Smooth muscle cell of the umbilical artery (primary cell): Measurements from ENCODE around the gene BLOC1S3. TPM values are rescaled to one million over a fixed set of nuclear protein-coding genes. Genes with fewer than 3 reads are reported as not detected.

Source experiments
- total RNA-seq: library from RNA; depleted of rRNA; stranded (reverse); fragments of >200 nt; gene quantifications from 2 replicates; pipeline ENCODE4 v1.2.3, GENCODE V29; 2014

The BLOC1S3 gene
- total RNA-seq = 5.5 and 7.4 TPM in 2 replicates

GRCh38 chr19:45178262-45179071 lies at the start of gene BLOC1S3:
TSS of gene BLOC1S3 (plus strand) at chr19:45178784. CDS start at chr19:45179297, 513 bp downstream.

DNA sequence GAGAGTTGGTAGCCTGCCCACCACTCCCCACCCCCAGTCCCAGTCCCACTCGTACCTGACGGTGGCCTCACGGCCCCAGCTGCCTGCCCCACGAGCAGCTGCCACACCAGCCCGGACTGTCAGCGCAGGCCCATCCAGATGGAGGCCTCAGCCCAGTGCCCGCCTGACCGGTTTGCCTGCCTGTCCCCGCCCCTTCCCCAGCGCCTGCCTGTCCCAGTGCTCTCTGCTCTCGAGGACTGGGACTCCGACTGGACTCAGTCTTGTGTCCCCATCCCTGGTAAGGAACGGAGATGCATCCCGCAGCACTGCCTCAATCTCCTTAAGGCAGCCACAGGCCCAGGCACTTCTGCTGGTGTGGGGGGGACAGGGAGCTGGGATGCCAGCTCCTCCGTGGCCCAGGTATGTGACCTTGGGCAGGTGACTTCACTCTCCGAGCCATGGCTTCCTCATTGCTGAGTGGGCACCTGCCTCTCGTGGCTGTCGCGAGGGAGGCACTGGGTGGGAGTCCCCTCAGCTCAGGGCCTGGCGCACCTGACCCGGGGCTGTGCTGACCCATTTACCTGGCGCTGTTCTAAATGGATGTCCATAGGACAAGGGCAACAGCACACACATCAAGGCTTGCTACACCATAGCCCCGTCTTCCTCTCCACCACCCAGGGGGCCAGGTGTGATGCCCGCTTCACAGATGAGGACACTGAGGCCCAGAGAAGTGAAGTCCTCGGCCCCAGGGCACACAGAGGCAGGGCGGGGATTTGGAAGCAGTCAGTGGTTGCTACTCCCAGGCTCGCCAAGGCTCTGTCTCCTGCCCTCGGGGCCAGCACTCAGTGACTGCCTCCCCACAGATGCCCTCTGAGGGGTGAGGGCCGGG lies 17.5 kb upstream of the BLOC1S3 start, which contains the start of gene NKPD1:
TSS of gene NKPD1 (minus strand) at position 113 of the 868 bp plus-strand sequence. CDS start 832 bp downstream, outside the sequence.

GRCh38 chr19:45177817-45178261 lies 745 bp upstream of the BLOC1S3 start, which contains the start of gene TRAPPC6A:
TSS of gene TRAPPC6A (minus strand) at chr19:45178237. CDS start at chr19:45178218, 19 bp downstream.

Other genes starting within 250 kb of the BLOC1S3 start
- gene APOC4, start 236.5 kb upstream of the BLOC1S3 start, total RNA-seq = not detected in 2 replicates
- not detected in 2 replicates for gene APOC2, start 232.7 kb upstream of the BLOC1S3 start, total RNA-seq
- 51.7 and 56.2 TPM in 2 replicates for gene CLPTM1, start 223.4 kb upstream of the BLOC1S3 start, total RNA-seq
- 11.0 and 19.2 TPM in 2 replicates for gene RELB, start 177.3 kb upstream of the BLOC1S3 start, total RNA-seq
- gene CLASRP, start 139.7 kb upstream of the BLOC1S3 start, total RNA-seq = 16.9 and 19.1 TPM in 2 replicates
- gene ZNF296, start 102.3 kb upstream of the BLOC1S3 start, total RNA-seq = 0.32 TPM in 1 of 2 replicates, not detected in the other
- gene GEMIN7, start 99.5 kb upstream of the BLOC1S3 start, total RNA-seq = 20.9 and 25.2 TPM in 2 replicates
- gene PPP1R37, start 85.6 kb upstream of the BLOC1S3 start, total RNA-seq = 25.8 and 26.7 TPM in 2 replicates
- gene NKPD1, start 17.8 kb upstream of the BLOC1S3 start, total RNA-seq = under 0.01 and 0.51 TPM in 2 replicates
- gene TRAPPC6A, start 547 bp upstream of the BLOC1S3 start, total RNA-seq = 2.8 and 5.0 TPM in 2 replicates
- 0.05 TPM in 1 of 2 replicates, not detected in the other for gene EXOC3L2, start 66.6 kb downstream of the BLOC1S3 start, total RNA-seq
- gene MARK4, start 72.5 kb downstream of the BLOC1S3 start, total RNA-seq = 16.3 and 19.9 TPM in 2 replicates
- not detected in 2 replicates for gene CKM, start 144.1 kb downstream of the BLOC1S3 start, total RNA-seq
- gene KLC3, start 162.0 kb downstream of the BLOC1S3 start, total RNA-seq = not detected in 2 replicates
- gene ERCC2, start 191.8 kb downstream of the BLOC1S3 start, total RNA-seq = 18.4 and 36.2 TPM in 2 replicates
- gene PPP1R13L, start 226.3 kb downstream of the BLOC1S3 start, total RNA-seq = 6.8 and 9.8 TPM in 2 replicates
- 7.4 and 19.9 TPM in 2 replicates for gene POLR1G, start 227.9 kb downstream of the BLOC1S3 start, total RNA-seq
- gene ERCC1, start 245.1 kb downstream of the BLOC1S3 start, total RNA-seq = 46.6 and 67.6 TPM in 2 replicates